ENCODE measurements around the gene PLA2G6.

PLA2G6 gene

GRCh38 chr22:38069372-38070249, 112.0 kb downstream of the PLA2G6 start:
- no peak for FAIRE-seq

- FAIRE-seq, result no peak
Measured at GRCh38 chr22:38068641-38069371, 112.8 kb downstream of the PLA2G6 start.

- no peak for FAIRE-seq
Measured at GRCh38 chr22:38067761-38068360, 113.8 kb downstream of the PLA2G6 start.

GRCh38 chr22:38067028-38067415, 114.6 kb downstream of the PLA2G6 start:
- no peak for FAIRE-seq

- no peak for FAIRE-seq
Measured at GRCh38 chr22:38066381-38067027, 115.1 kb downstream of the PLA2G6 start.

GRCh38 chr22:38065539-38065938, 116.1 kb downstream of the PLA2G6 start:
- FAIRE-seq, result no peak

- no peak for FAIRE-seq
Measured at GRCh38 chr22:38062791-38063190, 118.8 kb downstream of the PLA2G6 start.
